ENCODE data around the gene MYL10. TPM values are rescaled to one million over a fixed set of nuclear protein-coding genes. Genes with fewer than 3 reads are reported as not detected.

MYL10 gene
- total RNA-seq = not detected
- long read RNA-seq = 0 reads

DNA sequence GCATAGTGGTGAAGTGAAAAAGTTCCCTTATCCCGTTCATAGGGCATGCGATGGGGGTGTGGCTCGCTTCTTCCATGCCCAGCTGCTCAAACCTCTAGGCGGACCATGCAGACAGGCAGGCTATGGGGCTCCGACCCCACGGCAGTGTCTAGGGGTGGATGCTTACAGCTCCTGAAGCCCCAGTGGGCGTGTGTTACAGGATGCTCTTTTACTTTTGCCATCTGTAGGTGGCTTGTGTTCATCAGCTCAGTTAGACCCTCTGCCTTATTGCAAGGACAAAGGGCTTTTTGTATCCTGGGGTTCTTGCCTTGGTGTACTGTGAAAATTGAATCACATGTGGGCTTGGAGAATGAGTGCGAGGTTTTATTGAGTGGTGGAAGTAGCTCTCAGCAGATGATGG is at the start of gene MYL10:
TSS of gene MYL10 (minus strand) at position 126 of the 400 bp plus-strand sequence. CDS start 178 bp downstream, outside the sequence.
- TF ChIP-seq, protein P1, sequence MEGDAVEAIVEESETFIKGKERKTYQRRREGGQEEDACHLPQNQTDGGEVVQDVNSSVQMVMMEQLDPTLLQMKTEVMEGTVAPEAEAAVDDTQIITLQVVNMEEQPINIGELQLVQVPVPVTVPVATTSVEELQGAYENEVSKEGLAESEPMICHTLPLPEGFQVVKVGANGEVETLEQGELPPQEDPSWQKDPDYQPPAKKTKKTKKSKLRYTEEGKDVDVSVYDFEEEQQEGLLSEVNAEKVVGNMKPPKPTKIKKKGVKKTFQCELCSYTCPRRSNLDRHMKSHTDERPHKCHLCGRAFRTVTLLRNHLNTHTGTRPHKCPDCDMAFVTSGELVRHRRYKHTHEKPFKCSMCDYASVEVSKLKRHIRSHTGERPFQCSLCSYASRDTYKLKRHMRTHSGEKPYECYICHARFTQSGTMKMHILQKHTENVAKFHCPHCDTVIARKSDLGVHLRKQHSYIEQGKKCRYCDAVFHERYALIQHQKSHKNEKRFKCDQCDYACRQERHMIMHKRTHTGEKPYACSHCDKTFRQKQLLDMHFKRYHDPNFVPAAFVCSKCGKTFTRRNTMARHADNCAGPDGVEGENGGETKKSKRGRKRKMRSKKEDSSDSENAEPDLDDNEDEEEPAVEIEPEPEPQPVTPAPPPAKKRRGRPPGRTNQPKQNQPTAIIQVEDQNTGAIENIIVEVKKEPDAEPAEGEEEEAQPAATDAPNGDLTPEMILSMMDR (IDR thresholded peaks at IDR 0.05) = no peak
- Histone ChIP-seq H3K4me1 (no peaks in the 10 kb centered on the region), H3K27me3 (peaks cover 4% of the 10 kb centered on the region), H3K9me3 (no peaks in the 10 kb centered on the region), H3K27ac (no peak within 1 kb of the TSS), H3K36me3 (no peaks in the 10 kb centered on the region), H3K4me3 (no peak within 1 kb of the TSS)
- ATAC-seq (no peak), DNase-seq (no peak)
- intact Hi-C loops (cut with DNase I) = no loop called here

DNA sequence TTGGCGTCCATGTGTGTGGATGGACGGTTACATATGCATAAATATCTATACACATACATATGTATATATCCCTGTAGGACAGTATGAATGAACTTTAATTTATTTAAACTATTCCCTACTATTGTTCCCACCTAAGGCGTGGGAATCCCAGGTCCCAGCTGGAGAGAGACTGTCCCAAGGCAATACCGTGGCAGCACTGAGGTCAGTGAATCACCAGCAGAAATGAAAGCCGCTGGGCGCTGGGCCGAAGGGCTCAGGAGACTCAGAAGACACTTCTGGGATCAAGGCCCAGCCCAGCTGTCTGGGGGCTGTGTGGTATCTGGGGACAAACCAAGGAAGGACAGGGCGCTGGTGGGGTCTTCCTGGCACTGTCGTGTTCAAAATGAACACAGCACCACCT is 49.6 kb upstream of the MYL10 start:
- intact Hi-C loops (cut with DNase I) = no loop called here
- no peak overlapping the region for H3K27ac ChIP-seq
- TF ChIP-seq, protein P1 (IDR thresholded peaks at IDR 0.05) = no peak

DNA sequence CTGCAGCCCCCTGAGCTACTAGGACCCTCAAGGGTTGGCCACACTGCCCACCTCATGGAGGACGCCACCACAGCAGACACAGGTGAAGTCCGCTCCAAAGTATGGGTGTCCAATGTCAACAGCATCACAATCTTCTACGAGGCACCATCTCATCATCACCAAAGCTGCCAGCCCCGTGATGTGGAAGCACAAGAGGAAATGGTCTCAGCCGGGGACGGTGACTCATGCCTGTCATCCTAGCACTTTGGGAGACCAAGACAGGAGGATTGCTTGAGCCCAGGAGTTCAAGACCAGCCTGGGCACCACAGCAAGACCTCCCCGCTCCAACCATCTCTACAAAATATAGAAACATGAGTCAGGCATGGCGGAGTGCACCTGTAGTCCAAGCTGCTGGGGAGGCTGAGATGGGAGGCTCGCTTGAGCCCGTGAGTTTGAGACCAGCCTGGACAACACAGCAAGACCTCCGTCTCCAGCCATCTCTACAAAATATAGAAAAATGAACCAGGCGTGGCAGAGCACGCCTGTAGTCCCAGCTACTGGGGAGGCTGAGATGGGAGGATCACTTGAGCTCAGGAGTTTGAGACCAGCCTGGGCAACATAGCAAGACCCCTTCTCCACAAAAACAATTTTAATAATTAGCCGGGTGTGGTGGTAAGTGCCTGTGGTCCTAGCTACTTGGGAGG is 48.8 kb upstream of the MYL10 start:
- TF ChIP-seq, protein P1 (IDR thresholded peaks at IDR 0.05) = no peak
- H3K27ac ChIP-seq = no peak overlapping the region
- H3K4me3 ChIP-seq = no peak overlapping the region
- peaks cover 9% of the 10 kb centered on the region for H3K4me1 ChIP-seq
- DNase-seq (no peak), ATAC-seq (no peak)
- H3K27me3 ChIP-seq = no peaks in the 10 kb centered on the region
- H3K9me3 ChIP-seq = no peaks in the 10 kb centered on the region
- intact Hi-C loops (cut with DNase I) = no loop called here
- H3K36me3 ChIP-seq = no peaks in the 10 kb centered on the region

More for the DNA sequence above, 49.6 kb upstream of the MYL10 start:
- H3K27me3 ChIP-seq = no peaks in the 10 kb centered on the region
- no peaks in the 10 kb centered on the region for H3K36me3 ChIP-seq
- H3K4me3 ChIP-seq = no peak overlapping the region
- ATAC-seq (no peak), DNase-seq (no peak)
- peaks cover 9% of the 10 kb centered on the region for H3K4me1 ChIP-seq
- H3K9me3 ChIP-seq = no peaks in the 10 kb centered on the region

DNA sequence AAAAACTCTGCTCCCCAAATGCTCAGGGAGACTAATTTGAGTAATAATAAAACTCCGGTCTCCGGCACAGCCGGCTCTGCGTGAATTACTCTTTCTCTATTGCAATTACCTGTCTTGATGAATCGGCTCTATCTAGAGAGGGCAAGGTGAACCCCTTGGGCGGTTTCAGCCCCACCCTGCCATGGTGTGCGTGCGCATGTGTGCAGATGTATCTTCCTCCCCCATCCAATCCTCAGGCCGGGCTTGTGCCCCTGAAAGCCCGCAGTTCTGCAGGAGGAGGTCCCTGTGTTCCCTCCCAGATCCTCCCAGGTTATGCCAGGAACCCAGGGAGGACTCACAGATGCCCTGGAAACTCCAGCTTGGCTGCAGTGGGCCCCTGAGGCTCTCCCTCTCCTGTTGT is 48.3 kb upstream of the MYL10 start:
- Histone ChIP-seq H3K27me3 (no peaks in the 10 kb centered on the region), H3K36me3 (no peaks in the 10 kb centered on the region)
- TF ChIP-seq, protein P1 (IDR thresholded peaks at IDR 0.05) = no peak

DNA sequence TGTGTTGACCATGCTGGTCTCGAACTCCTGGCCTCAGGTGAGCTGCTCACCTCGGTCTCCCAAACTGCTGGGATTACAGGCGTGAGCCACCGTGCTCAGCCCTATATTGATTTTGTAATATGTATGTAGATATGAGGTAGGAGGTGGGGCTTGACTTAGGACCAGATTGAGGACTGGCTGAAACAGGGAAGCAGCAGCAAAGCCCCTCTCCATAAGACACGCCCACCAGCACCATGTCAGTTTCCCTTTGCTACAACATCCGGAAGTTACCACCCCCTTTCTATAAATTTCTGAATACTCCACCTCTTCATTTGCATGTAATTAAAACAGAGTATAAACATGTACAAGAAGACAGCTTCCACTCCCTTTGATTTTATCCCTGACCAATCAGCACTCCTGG is 47.9 kb upstream of the MYL10 start:
- no peak overlapping the region for H3K4me3 ChIP-seq
- ATAC-seq (no peak), DNase-seq (no peak)
- TF ChIP-seq, protein P1 (IDR thresholded peaks at IDR 0.05) = no peak
- peaks cover 9% of the 10 kb centered on the region for H3K4me1 ChIP-seq
- H3K9me3 ChIP-seq = no peaks in the 10 kb centered on the region
- H3K36me3 ChIP-seq = no peaks in the 10 kb centered on the region
- no peak overlapping the region for H3K27ac ChIP-seq
- intact Hi-C loops (cut with DNase I) = no loop called here
- no peaks in the 10 kb centered on the region for H3K27me3 ChIP-seq

More for the DNA sequence above, 48.3 kb upstream of the MYL10 start:
- DNase-seq = no peak
- Histone ChIP-seq H3K4me1 (peaks cover 9% of the 10 kb centered on the region), H3K27ac (no peak overlapping the region), H3K4me3 (no peak overlapping the region), H3K9me3 (no peaks in the 10 kb centered on the region)
- no peak for ATAC-seq
- intact Hi-C loops (cut with DNase I) = no loop called here
